IMR-90 (cell line): ENCODE data around the gene GGTLC2. TPM values are rescaled to one million over a fixed set of nuclear protein-coding genes. Genes with fewer than 3 reads are reported as not detected.

Experiments used
- ATAC-seq: fragments of 200-7000 bp; cut with Tn5 transposase; 2 replicates; pipeline ENCODE4 v1.9.1; 2020; ENCODE audit warnings: low read depth, mild to moderate bottlenecking, moderate library complexity
- BruUV-seq: library from RNA; stranded (reverse); fragments of 400-500 nt; replicated peaks from 2 replicates; lab custom pipeline; 2021; lab: Mats Ljungman, UMichigan
- CTCF ChIA-PET: fragments of 300-600 bp; formaldehyde crosslinking; extraction: SDS; loops from one replicate; lab custom pipeline; 2021; ENCODE audit warnings: antibody characterized with exemption; lab: Yijun Ruan, JAX
- POLR2A ChIA-PET: fragments of 300-600 bp; sonication (Branson Sonifier 250); formaldehyde crosslinking; loops from one replicate; lab custom pipeline; 2022; ENCODE audit warnings: antibody characterized with exemption; ENCODE audit not compliant: unreplicated experiment; lab: Charles Lee
- DNase-seq: peaks from one replicate; pipeline ENCODE4 v3.0.0; 2013
- H2AFZ ChIP-seq: replicated peaks from 2 replicates; pipeline ENCODE3; 2013; ENCODE audit warnings: low read length, mild to moderate bottlenecking; ENCODE audit not compliant: poor library complexity
- H2AK5ac ChIP-seq: 2 replicates; pipeline ENCODE4 v1.6.1; 2013; ENCODE audit warnings: low read depth, low read length, inconsistent platforms
- H2AK9ac ChIP-seq: replicated peaks from 2 replicates; pipeline ENCODE3; 2013; ENCODE audit warnings: mild to moderate bottlenecking, low read depth, low read length, moderate library complexity; ENCODE audit not compliant: poor library complexity
- H2BK120ac ChIP-seq: 2 replicates; pipeline ENCODE4 v1.6.1; 2013; ENCODE audit warnings: low read depth, low read length, inconsistent platforms
- H2BK15ac ChIP-seq: 3 replicates; pipeline ENCODE4 v1.6.1; 2013; ENCODE audit warnings: low read depth, low read length, inconsistent platforms
- H2BK20ac ChIP-seq: 2 replicates; pipeline ENCODE4 v1.6.1; 2013; ENCODE audit warnings: low read depth, mild to moderate bottlenecking, inconsistent platforms, low read length, moderate library complexity
- H2BK5ac ChIP-seq: 2 replicates; pipeline ENCODE4 v1.6.1; 2013; ENCODE audit warnings: mild to moderate bottlenecking, low read depth, low read length, inconsistent platforms; ENCODE audit not compliant: poor library complexity, severe bottlenecking
- H3K14ac ChIP-seq: replicated peaks from 2 replicates; pipeline ENCODE4 v1.6.1; 2013; ENCODE audit warnings: low read depth, low read length, inconsistent platforms
- H3K18ac ChIP-seq: 2 replicates; pipeline ENCODE4 v1.6.1; 2013; ENCODE audit warnings: low read depth, low read length, control low read depth
- H3K23ac ChIP-seq: 2 replicates; pipeline ENCODE4 v1.6.1; 2013; ENCODE audit warnings: low read depth, low read length, inconsistent platforms
- H3K27ac ChIP-seq: 2 replicates; pipeline ENCODE4 v1.5.1; 2013; ENCODE audit warnings: mild to moderate bottlenecking, control low read depth, low read length; ENCODE audit not compliant: insufficient read depth
- H3K27me3 ChIP-seq: 2 replicates; pipeline ENCODE4 v1.6.1; 2013; ENCODE audit warnings: low read length; ENCODE audit not compliant: control insufficient read depth, insufficient read depth
- H3K36me3 ChIP-seq: 2 replicates; pipeline ENCODE4 v1.6.1; 2013; ENCODE audit warnings: low read length, mixed read lengths; ENCODE audit not compliant: control insufficient read depth, insufficient read depth
- H3K4ac ChIP-seq: 2 replicates; pipeline ENCODE4 v1.6.1; 2013; ENCODE audit warnings: low read depth, low read length, inconsistent platforms
- H3K4me1 ChIP-seq: 2 replicates; pipeline ENCODE4 v1.6.1; 2013; ENCODE audit warnings: low read length, mixed read lengths; ENCODE audit not compliant: control insufficient read depth, insufficient read depth
- H3K4me2 ChIP-seq: 2 replicates; pipeline ENCODE4 v1.6.1; 2013; ENCODE audit warnings: low read depth, mild to moderate bottlenecking, control low read depth, low read length, moderate library complexity
- H3K4me3 ChIP-seq: 2 replicates; pipeline ENCODE4 v1.5.1; 2013; ENCODE audit warnings: low read depth, mild to moderate bottlenecking, control low read depth, low read length, moderate library complexity; ENCODE audit not compliant: insufficient read depth
- H3K56ac ChIP-seq: 2 replicates; pipeline ENCODE4 v1.6.1; 2013; ENCODE audit warnings: low read length, inconsistent platforms; ENCODE audit not compliant: insufficient read depth; ENCODE audit errors: extremely low read depth
- H3K79me1 ChIP-seq, 2 experiments: 2 replicates each; pipeline ENCODE4 v1.6.1; 2013; ENCODE audit warnings: low read length in 2 of 2, inconsistent platforms in 1 of 2, low read depth in 1 of 2
- H3K9ac ChIP-seq: 2 replicates; pipeline ENCODE4 v1.6.1; 2013; ENCODE audit warnings: low read depth, low read length, control low read depth
- H3K9me1 ChIP-seq: 2 replicates; pipeline ENCODE4 v1.6.1; 2013; ENCODE audit warnings: low read length, inconsistent platforms; ENCODE audit not compliant: insufficient read depth
- H3K9me3 ChIP-seq: 2 replicates; pipeline ENCODE4 v1.6.1; 2013; ENCODE audit warnings: low read length; ENCODE audit not compliant: control insufficient read depth, insufficient read depth
- H4K20me1 ChIP-seq: 2 replicates; pipeline ENCODE4 v1.6.1; 2013; ENCODE audit warnings: low read length, inconsistent platforms; ENCODE audit not compliant: insufficient read depth
- H4K5ac ChIP-seq: 2 replicates; pipeline ENCODE4 v1.6.1; 2013; ENCODE audit warnings: mild to moderate bottlenecking, low read depth, low read length, control low read depth
- H4K8ac ChIP-seq, 2 experiments: 2 replicates each; pipeline ENCODE4 v1.6.1; 2013; ENCODE audit warnings: low read depth in 2 of 2, low read length in 2 of 2, control low read depth in 1 of 2, inconsistent platforms in 1 of 2
- H4K91ac ChIP-seq: 2 replicates; pipeline ENCODE4 v1.6.1; 2013; ENCODE audit warnings: low read depth, low read length, inconsistent platforms; ENCODE audit not compliant: insufficient read depth
- BHLHE40 ChIP-seq: fragments of 150-350 bp; IDR thresholded peaks from 2 replicates; pipeline ENCODE4 v1.6.1; 2016; ENCODE audit warnings: mild to moderate bottlenecking, low read depth, low read length
- CHD1 ChIP-seq: IDR thresholded peaks from 2 replicates; pipeline ENCODE4 v1.6.1; 2012; ENCODE audit warnings: low read depth, low read length, improper control_type of control experiment
- FOS ChIP-seq: fragments of 150-350 bp; IDR thresholded peaks from 2 replicates; pipeline ENCODE4 v1.6.1; 2016; ENCODE audit warnings: low read depth, low read length
- MAFK ChIP-seq: IDR thresholded peaks from 2 replicates; pipeline ENCODE4 v1.6.1; 2012; ENCODE audit warnings: low read depth, low read length, improper control_type of control experiment
- MAZ ChIP-seq: IDR thresholded peaks from 2 replicates; pipeline ENCODE4 v1.6.1; 2012; ENCODE audit warnings: low read depth, mild to moderate bottlenecking, low read length, improper control_type of control experiment, moderate library complexity, borderline replicate concordance
- MXI1 ChIP-seq: IDR thresholded peaks from 2 replicates; pipeline ENCODE4 v1.6.1; 2012; ENCODE audit warnings: low read depth, mild to moderate bottlenecking, low read length, moderate library complexity, borderline replicate concordance
- NFE2L2 ChIP-seq: fragments of 150-350 bp; IDR thresholded peaks from 2 replicates; pipeline ENCODE4 v1.6.1; 2016; ENCODE audit warnings: low read depth, mild to moderate bottlenecking, low read length
- POLR2A ChIP-seq: IDR thresholded peaks from 2 replicates; pipeline ENCODE4 v1.6.1; 2012; ENCODE audit warnings: mild to moderate bottlenecking, low read depth, low read length
- RAD21 ChIP-seq: IDR thresholded peaks from 2 replicates; pipeline ENCODE4 v1.6.1; 2012; ENCODE audit warnings: low read length, improper control_type of control experiment
- RCOR1 ChIP-seq: IDR thresholded peaks from 2 replicates; pipeline ENCODE4 v1.6.1; 2012; ENCODE audit warnings: mild to moderate bottlenecking, low read length, improper control_type of control experiment; ENCODE audit not compliant: insufficient replicate concordance
- RFX5 ChIP-seq: IDR thresholded peaks from 2 replicates; pipeline ENCODE4 v1.8.0; 2012; ENCODE audit warnings: low read depth, mild to moderate bottlenecking, low read length, moderate library complexity
- SMC3 ChIP-seq: fragments of 150-350 bp; IDR thresholded peaks from 2 replicates; pipeline ENCODE4 v1.6.1; 2016; ENCODE audit warnings: low read depth, mild to moderate bottlenecking, antibody characterized with exemption, low read length, moderate library complexity
- WGBS, 2 experiments: methylation state at CpG; one replicate each; pipeline versions ENCODE4 v1.1.5 to v1.1.7; 2013; ENCODE audit warnings: missing lambda C conversion rate in 2 of 2; ENCODE audit not compliant: insufficient read length in 1 of 2; ENCODE audit errors: extremely low coverage in 2 of 2; 5-methylcytosine and 5-hydroxymethylcytosine counted together
- dilution Hi-C: fragments of 300-500 bp; cut with HindIII; formaldehyde crosslinking; loops from one replicate; pipeline ENCODE4 v1.14.3; 2018; ENCODE audit warnings: low sequenced_read_pairs; ENCODE audit not compliant: unreplicated experiment
- in situ Hi-C: fragments of 300-500 bp; cut with MboI; formaldehyde crosslinking; loops from 3 replicates; pipeline ENCODE4 v1.14.3; 2019; ENCODE audit warnings: low sequenced_read_pairs, inconsistent platforms, mixed read lengths
- intact Hi-C: fragments of 100-400 bp; cut with micrococcal nuclease; formaldehyde crosslinking; loops from 2 replicates; pipeline ENCODE4 v1.10.0; 2022
- polyA plus RNA-seq, 3 experiments: library from polyadenylated mRNA; depleted of rRNA; stranded (reverse); fragments of >200 nt; gene quantifications; 2 replicates each; pipeline ENCODE4 v1.2.3, GENCODE V29; 2012; ENCODE audit warnings: low replicate concordance in 1 of 3
- total RNA-seq: library from RNA; depleted of rRNA; stranded (reverse); fragments of >200 nt; gene quantifications from 2 replicates; pipeline ENCODE4 v1.2.3, GENCODE V29; 2012
- TF ChIP-seq, protein P1 (sequence below): conservative IDR thresholded peaks from 2 replicates; pipeline ENCODE4 v1.5.1; 2012; ENCODE audit warnings: mild to moderate bottlenecking, low read depth, low read length, improper control_type of control experiment
- TF ChIP-seq, protein P2 (sequence below): fragments of 150-350 bp; IDR thresholded peaks from 2 replicates; pipeline ENCODE4 v1.6.1; 2017; ENCODE audit warnings: mild to moderate bottlenecking, antibody characterized with exemption, low read length, low read depth

Gene GGTLC2
- total and polyA plus RNA-seq, 2 of the 4 experiments (the other 2 are of a cell fraction), result 0.09 TPM; not detected in 1

DNA sequence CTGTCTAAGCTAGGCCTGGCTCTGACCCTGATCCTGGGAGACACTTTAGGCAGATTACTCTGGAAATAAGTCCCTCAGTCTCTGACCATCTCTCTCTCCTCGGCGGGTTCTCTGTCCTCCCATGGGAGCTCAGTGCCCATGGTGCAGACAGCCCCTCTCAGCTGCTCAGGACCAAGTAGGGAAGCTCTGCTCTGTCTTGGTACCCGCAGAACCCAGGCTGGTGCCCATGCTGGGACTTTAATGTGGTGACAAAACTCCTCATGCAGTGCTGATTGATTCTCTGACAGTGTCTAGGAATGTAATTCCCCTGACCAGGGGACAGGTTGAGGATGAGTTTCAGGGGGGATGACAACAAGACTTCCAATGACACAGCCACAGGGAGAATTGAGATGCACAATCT lies 30.3 kb upstream of the GGTLC2 start:
- no peak for ATAC-seq

More for the DNA sequence above, 30.3 kb upstream of the GGTLC2 start:
- no peak overlapping the region for H3K23ac ChIP-seq
- H2AK9ac ChIP-seq, result no peak overlapping the region
- H3K9ac ChIP-seq, result no peak overlapping the region
- no peak overlapping the region for H3K4ac ChIP-seq
- WGBS, 2 experiments, result no CpG with 5 or more reads among the region's 3 CpGs
- no peaks in the 10 kb centered on the region for H3K9me1 ChIP-seq
- H4K8ac ChIP-seq, result no peak overlapping the region
- POLR2A ChIA-PET, result no interaction called here
- dilution Hi-C loops (no loop called here), in situ Hi-C loops (no loop called here), intact Hi-C loops (no loop called here)
- H4K5ac ChIP-seq, result no peak overlapping the region
- no peak overlapping the region for H2AFZ ChIP-seq
- H4K20me1 ChIP-seq, result no peaks in the 10 kb centered on the region
- no peaks in the 10 kb centered on the region for H3K9me3 ChIP-seq
- H3K18ac ChIP-seq, result no peak overlapping the region
- H3K4me2 ChIP-seq, result no peak overlapping the region
- TF ChIP-seq RCOR1 (no peak), RAD21 (no peak), BHLHE40 (no peak), CHD1 (no peak), FOS (no peak), NFE2L2 (no peak), POLR2A (no peak), MAFK (no peak), MAZ (no peak), MXI1 (no peak), RFX5 (no peak), SMC3 (no peak)
- TF ChIP-seq, protein P1, sequence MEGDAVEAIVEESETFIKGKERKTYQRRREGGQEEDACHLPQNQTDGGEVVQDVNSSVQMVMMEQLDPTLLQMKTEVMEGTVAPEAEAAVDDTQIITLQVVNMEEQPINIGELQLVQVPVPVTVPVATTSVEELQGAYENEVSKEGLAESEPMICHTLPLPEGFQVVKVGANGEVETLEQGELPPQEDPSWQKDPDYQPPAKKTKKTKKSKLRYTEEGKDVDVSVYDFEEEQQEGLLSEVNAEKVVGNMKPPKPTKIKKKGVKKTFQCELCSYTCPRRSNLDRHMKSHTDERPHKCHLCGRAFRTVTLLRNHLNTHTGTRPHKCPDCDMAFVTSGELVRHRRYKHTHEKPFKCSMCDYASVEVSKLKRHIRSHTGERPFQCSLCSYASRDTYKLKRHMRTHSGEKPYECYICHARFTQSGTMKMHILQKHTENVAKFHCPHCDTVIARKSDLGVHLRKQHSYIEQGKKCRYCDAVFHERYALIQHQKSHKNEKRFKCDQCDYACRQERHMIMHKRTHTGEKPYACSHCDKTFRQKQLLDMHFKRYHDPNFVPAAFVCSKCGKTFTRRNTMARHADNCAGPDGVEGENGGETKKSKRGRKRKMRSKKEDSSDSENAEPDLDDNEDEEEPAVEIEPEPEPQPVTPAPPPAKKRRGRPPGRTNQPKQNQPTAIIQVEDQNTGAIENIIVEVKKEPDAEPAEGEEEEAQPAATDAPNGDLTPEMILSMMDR, result no peak
- TF ChIP-seq, protein P2, sequence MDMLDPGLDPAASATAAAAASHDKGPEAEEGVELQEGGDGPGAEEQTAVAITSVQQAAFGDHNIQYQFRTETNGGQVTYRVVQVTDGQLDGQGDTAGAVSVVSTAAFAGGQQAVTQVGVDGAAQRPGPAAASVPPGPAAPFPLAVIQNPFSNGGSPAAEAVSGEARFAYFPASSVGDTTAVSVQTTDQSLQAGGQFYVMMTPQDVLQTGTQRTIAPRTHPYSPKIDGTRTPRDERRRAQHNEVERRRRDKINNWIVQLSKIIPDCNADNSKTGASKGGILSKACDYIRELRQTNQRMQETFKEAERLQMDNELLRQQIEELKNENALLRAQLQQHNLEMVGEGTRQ, result no peak
- H4K91ac ChIP-seq, result no peak overlapping the region
- H3K14ac ChIP-seq, result no peak overlapping the region
- H3K4me3 ChIP-seq, result no peak overlapping the region
- no peak overlapping the region for H2BK120ac ChIP-seq
- no peak overlapping the region for H2AK5ac ChIP-seq
- CTCF ChIA-PET, result no interaction called here
- H3K27me3 ChIP-seq, result peaks cover 34% of the 10 kb centered on the region
- no peak overlapping the region for H2BK20ac ChIP-seq
- BruUV-seq, result no TSS peak
- H2BK15ac ChIP-seq, result no peak overlapping the region
- H3K27ac ChIP-seq, result no peak overlapping the region
- H3K79me1 ChIP-seq, result no peaks in the 10 kb centered on the region
- H3K4me1 ChIP-seq, result no peaks in the 10 kb centered on the region
- no peak for DNase-seq
- no peak overlapping the region for H3K56ac ChIP-seq
- no peaks in the 10 kb centered on the region for H3K36me3 ChIP-seq
- H2BK5ac ChIP-seq, result no peak overlapping the region
